GM19043 (cell line): ENCODE measurements around the gene ZCCHC2.

ENCODE experiments used
- ATAC-seq: cut with Tn5 transposase; IDR thresholded peaks from one replicate; pipeline ENCODE4 v1.9.1; 2021; ENCODE audit warnings: low read depth; ENCODE audit not compliant: unreplicated experiment

ZCCHC2 gene

DNA sequence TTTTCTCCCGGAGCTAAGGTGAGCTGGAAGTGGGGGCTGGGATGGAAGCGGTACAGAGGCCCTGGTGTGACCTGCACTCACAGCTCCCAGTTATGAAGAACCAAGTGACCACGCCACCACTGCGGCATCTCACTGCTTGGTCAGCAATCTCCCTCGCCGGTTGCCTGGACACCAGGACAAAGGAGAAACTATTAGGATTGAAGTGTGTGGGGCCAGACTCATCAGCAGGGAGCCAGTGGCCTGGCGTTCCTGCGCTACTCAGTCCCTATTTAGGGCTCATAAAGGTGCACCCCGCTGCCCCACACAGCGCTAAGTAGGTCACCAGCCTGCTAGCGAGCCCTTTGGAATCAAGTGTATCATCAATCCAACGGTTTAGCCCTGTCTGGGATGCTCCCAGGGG is 82.9 kb downstream of the ZCCHC2 start:
- ATAC-seq: no peak

DNA sequence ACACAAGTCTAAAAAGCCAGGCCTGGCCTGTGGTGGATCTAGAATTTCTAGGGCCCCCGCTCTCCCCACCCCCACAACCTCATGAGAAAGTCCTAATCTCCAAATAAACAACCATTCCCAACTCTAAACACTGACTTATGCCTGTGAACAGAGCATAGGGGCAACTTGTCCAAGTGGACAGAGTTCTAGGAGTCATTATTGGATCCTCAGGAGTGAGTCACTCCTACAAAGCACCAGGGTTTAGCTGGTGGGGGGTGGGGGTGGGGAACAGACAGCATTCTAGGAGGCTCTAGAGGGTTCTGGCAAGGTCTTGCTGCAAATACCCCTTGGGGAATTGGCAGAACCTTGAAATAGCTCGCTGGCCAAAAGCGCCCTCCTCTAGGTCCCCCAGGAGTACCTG is 83.3 kb downstream of the ZCCHC2 start:
- no peak for ATAC-seq

DNA sequence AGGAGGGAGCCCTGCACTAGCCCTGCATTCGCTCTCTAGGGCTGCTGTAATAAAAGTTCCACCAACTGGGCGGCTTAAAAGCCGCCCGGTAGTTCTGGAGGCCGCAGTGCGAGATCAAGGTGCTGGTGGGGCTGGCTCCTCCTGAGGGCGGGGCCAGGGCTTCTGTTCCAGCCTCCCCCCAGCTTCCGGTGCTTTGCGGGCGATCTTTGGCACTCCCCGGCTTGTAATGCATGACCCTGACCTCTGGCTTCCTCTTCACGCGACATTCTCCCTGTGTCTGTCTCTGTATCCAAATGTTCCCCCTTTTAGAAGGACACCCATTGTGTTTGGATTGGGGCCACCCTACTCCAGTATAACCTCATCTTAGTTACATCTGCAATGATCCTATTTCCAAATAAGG is 84.5 kb downstream of the ZCCHC2 start:
- no peak for ATAC-seq

DNA sequence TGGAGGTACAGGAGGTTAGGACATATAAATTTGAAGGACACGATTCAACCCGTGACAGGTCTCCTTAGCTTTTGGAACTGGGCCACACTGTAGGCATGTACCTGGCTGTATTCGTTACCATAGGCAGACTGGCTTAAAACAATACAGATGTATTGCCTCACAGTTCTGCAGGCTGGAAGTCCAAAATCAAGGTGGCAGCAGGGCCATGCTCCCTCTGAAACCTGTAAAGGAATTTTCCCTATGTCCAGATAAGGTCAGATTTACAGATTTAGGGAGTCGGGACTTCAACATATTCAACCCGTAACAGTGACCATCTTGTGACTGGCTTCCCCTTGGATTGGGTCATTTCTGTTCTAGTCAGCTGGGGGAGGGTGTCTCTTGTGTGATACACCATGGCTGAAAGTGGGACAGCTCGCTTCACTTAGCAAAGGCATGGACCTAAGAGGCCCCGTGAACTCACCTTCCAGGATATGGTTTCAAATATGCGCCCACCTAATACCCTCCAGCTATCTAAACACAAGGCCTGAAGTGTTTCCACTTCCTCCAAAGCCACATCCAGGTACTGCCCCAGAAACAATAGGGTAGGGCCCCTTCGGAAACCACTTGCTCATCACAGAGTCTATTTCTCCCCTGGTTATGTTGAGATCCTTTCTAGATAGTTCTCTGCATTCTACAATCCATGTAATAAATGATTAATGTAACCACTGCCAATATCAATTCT is 85.0 kb downstream of the ZCCHC2 start:
- ATAC-seq: no peak

GRCh38 chr18:62609764-62610163 is 86.9 kb downstream of the ZCCHC2 start:
- no peak for ATAC-seq

DNA sequence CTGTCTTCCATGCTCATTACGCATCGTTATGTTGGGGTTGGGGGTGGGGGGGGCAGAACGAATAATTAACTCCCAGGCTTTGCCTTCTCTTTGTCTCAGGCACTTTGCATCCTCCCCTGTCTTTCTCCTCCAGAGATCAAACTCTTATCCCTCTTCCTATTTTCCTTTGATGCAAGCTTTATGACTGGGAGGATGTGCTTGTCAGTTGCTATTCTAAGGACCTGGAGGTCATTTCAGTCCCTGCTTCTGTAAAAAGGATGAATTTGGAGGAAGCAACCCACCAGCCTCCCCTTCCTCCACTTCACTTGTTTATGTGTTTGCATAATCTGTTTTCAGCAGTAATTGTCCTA is 87.5 kb downstream of the ZCCHC2 start:
- no peak for ATAC-seq

- no peak for ATAC-seq
These were observed 88.0 kb downstream of the ZCCHC2 start for GRCh38 chr18:62610701-62611411.

DNA sequence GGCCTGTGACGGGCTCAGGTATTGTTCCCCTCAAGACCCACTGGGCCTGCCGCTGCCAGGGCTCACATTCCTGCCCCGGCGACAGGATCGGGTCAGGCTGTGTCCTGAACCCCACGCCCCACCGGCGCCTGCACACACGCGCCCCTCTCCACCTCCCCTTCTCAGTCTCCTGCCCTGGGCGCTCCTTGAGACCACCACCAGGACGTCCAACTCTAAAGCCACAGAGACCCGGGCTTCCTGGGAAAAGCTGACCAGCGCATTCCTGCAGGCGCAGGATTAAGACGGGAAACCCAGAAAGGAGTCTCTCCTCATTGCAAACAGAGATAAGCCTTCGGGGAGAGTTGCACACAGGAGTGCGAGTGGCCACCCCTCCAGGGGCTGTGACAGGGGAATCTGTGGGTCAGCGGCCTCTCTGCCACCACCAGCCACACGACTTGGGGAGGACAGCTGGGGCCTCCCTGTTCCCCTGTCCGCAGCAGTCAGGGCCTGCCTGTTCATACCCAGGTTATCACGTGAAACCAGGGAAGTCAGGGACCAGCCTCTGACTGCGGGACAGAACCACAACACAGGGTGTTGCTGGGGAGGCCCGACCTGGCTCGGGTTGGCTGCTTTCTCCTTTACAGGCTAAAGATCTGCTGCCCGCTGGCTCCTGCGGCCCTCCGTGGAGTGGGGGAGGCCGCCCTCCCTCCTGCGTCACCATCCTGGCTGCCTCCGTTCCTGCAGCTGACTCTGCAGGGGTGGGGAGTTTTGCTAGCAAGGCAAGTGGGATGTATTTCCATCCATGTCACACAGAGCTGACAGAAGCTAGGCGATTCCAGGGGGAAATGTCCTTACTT is 88.8 kb downstream of the ZCCHC2 start:
- no peak for ATAC-seq

DNA sequence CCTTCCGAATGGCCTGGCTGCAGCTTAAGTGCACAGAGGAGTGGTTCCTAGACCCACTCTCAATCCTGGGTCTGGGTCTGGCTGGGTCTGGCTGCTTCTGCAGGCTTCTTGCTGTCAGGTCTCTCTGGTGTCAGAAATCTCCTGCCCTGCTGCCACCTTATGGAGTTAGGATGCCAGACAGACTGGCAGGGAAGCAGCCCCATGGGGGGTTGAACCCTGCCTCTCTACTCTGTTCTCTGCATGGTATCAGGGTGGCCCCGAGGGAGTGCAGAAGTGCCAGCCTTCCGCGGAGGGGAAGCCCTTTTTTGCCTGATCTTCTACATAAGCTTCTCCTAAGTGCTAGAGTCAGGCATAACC is 89.4 kb downstream of the ZCCHC2 start:
- ATAC-seq: no peak

- ATAC-seq: no peak
These were observed 90.0 kb downstream of the ZCCHC2 start for GRCh38 chr18:62612776-62613175.

DNA sequence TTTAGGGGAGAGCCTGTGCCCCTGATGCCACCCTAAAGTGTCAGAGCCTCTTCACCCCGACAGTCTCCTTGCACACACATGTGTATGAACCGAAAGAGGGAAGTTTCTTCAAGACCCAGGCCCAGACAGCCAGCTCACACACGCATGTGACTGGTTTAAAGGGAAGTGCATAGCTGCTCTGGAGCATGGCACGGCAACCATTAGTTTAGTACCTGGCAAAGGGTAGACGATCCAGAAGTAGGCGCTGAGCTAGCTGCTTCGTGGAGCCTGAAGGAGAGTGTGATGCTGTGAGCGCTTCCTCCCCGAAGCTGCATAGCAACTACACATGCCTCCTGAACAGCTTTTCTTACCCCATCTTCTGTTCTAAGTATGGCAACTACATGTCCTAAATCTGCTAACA is 91.7 kb downstream of the ZCCHC2 start:
- no peak for ATAC-seq

GRCh38 chr18:62616331-62616805 is 93.5 kb downstream of the ZCCHC2 start:
- ATAC-seq: no peak

DNA sequence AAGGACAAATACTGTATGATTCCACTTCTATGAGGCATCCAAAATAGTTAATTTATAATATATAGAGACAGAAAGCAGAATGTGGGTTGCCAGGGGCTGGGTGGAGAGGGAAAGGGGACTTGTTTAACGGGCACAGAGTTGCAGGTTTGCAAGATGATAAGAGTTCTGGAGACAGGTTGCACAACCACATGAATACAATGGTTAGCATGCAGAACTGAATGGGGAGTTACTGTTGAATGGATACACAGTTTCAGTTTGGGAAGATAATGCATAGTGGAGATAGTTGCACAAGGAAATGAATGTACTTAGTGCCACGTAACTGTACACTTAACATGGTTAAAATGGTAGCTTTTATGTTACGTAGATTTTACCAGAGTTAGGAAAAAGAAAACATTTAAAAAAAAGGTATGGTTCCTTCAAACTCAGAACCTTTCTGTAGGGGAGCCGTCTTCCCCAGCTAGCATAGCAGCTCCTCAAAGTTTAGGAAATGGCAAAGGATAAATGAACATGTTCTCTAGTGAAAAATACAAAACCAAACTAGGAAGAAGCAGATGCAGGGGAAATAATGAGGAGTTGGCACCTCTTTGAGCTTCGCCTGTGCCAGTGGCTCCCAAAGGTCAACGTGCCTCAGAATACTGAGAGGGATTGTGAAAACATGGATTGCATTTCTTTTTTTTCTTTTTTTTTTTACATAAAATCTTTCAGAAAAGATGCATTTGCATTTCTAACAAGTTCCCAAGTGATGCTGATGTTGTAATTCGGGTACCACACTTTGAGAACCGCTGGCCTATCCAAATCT is 95.2 kb downstream of the ZCCHC2 start:
- ATAC-seq: no peak

GRCh38 chr18:62618735-62619134 is 95.9 kb downstream of the ZCCHC2 start:
- ATAC-seq: no peak

- ATAC-seq: no peak
These were observed 98.7 kb downstream of the ZCCHC2 start for GRCh38 chr18:62621546-62621945.

- ATAC-seq: no peak
These were observed 102.2 kb downstream of the ZCCHC2 start for GRCh38 chr18:62625019-62625418.
